NB4 (cell line): ENCODE data around the gene UVRAG.

Source experiments
- MYC ChIP-seq: IDR thresholded peaks from 2 replicates; pipeline ENCODE4 v1.6.1; 2011; ENCODE audit warnings: low read depth, low read length
- TF ChIP-seq, protein P1 (sequence below): IDR thresholded peaks from one replicate; pipeline ENCODE4 v1.5.1; 2012; ENCODE audit warnings: low read depth, low read length

GRCh38 chr11:75944515-75944914 is 129.5 kb downstream of the UVRAG start:
- TF ChIP-seq, protein P1, sequence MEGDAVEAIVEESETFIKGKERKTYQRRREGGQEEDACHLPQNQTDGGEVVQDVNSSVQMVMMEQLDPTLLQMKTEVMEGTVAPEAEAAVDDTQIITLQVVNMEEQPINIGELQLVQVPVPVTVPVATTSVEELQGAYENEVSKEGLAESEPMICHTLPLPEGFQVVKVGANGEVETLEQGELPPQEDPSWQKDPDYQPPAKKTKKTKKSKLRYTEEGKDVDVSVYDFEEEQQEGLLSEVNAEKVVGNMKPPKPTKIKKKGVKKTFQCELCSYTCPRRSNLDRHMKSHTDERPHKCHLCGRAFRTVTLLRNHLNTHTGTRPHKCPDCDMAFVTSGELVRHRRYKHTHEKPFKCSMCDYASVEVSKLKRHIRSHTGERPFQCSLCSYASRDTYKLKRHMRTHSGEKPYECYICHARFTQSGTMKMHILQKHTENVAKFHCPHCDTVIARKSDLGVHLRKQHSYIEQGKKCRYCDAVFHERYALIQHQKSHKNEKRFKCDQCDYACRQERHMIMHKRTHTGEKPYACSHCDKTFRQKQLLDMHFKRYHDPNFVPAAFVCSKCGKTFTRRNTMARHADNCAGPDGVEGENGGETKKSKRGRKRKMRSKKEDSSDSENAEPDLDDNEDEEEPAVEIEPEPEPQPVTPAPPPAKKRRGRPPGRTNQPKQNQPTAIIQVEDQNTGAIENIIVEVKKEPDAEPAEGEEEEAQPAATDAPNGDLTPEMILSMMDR: no peak
- no peak for TF ChIP-seq MYC
